GM21515 (cell line): ENCODE data around the gene AK2.
"Not testable (repeated sequence)": the region's sequence is repeated elsewhere in the genome, so short reads cannot be mapped to it uniquely, and the experiment has no call there.

ENCODE experiments used
- ATAC-seq: cut with Tn5 transposase; IDR thresholded peaks from one replicate; pipeline ENCODE4 v1.9.1; 2021; ENCODE audit not compliant: unreplicated experiment

Gene AK2

DNA sequence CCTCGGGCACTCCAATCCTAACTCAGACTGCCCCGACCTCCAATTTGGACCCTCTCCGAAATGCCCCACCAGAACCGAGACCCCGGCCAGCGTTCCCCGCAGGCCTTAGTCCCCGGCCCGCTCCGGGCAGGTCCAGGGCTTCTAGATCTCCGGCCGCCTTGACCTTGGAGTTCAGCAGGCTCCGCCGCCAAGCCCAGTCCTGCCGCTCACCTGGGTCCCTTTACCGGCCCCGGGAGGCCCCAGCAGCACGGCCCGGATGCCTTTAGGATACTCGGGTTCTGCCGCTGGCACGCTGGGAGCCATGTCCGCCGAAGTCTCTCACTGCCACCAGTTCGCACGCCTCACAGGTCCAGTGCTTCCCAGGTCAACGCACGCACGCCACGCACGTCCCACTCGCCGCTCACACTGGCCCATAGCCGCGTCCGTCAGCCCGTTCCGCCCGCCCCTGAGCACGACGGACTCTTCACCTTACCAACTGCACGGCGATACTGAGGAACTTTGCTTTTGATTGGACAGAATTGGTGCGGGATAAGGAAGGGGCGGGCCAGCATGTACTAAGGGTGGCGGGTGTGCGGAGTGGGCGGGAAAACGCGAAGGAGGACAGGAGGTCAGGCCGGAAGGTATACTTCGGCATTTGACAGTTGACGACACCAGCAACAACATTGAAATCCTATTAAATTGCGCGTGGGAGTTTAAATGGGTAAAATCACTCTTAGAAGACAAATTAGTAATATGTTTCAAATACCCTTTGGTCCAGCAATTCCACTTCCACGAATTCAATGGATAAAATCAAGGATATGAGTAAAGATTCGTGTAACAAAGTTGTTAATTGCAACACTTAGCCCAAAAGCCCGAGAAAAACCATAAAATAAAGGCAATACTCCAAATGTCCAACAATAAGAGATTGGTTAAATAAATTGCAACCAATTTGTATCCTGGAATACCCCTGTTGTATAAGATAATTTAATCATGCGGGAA lies at the start of gene AK2:
Gene AK2 (minus strand): TSS at position 358 of the 978 bp plus-strand sequence. CDS start 55 bp downstream, at position 303.
- peak; percentile 99 for ATAC-seq

DNA sequence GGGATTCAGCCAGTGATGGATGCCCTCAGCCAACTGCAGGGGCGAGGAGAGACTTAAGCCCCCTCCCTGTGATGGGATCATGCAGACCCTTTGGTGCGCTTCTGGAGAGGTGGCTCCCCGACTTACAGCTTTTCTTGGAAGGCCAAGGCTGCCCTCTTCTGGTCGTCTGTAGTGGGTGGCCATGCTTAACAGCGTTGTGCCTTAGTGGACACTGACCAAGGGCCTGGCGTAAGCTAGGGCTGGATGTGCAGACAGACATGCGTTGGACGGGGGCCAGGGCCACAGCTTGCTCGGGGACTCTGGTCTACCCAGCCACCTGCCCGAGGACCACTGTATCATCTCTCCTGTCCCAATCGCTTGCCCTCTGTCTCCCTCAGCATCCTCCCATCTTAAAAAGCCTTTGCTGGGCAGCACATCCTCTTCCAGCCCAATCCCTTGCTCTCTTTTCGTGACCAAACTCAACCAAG lies 49.7 kb upstream of the AK2 start:
- no peak for ATAC-seq

DNA sequence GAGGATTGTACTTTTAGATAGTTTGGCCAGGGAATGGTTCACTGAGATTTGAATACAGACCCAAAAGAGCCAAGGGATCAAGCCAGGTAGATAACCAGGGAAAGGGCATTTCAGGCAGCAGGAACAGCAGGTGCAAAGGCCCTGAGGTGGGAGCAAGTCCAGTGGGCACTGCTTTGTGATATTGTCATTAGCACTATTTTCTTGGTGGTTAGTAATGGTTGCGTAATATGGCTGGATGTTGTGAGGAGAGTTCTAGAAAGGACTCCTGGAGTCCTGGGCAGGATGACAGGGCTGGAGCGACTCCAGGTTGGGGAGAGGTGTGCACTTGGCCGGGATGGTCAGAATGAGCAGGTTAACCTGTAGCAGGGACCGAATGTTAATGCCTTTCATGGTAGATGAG lies 48.6 kb upstream of the AK2 start:
- ATAC-seq, result no peak

DNA sequence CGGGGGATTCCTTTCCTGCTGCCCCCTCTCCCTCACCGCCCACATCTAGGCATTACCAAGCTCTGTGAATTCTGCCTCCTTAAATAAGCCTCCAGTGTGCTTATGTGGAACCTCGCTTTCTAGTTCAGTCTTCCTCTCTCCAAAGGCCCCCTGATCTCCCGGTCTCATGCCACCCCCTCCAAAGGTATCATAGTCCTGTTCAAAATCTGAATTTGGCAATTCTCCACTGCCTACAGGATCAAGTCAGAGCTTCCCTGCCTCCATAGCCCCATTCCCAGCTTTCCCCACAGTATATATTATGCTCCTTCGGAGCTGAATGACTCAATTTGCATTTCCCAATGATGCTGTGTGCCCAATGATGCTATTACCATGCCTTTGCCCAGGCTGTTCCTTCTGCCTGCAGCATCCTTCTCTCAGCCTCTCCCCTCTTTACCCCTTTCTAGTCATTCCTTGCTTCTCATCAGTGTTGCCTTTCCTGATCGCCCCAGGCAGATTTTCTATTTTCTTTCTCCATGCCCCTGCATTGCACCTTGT lies 46.0 kb upstream of the AK2 start:
- ATAC-seq, result no peak

DNA sequence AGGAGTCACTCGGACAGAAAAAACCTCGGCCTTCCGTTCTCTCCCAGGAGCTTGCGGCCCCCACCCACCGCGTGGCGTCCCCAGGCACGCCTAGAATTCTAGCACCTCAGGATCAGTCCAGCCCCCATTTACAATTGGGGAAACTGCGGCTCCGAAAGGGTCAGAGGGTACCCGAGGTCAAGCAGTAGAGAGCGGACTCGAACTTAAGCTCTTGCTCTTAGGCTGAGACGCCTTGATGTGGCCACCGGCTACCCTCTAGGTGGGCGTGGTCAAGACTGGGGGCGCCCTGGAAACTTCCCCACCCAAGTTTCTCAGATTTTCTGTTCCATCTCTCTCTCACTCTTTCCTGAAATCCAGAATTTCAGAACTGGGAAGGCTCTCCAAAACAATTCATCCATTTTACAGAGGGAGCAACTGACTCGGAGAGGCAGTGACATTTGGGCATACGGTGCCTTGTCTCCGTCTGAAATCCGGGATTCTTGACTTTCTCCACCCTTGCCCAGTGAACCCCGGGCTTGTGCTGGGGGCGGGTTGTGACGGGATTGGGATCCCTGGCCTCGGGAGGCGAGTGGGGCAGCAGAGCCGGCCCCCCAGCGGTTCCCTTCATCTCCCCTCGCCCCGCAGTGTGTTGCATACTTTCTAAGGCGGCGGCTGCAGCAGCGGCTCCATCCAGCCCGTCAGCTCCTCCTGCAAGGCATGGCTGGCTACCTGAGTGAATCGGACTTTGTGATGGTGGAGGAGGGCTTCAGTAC lies 45.0 kb upstream of the AK2 start:
- ATAC-seq, result no peak

DNA sequence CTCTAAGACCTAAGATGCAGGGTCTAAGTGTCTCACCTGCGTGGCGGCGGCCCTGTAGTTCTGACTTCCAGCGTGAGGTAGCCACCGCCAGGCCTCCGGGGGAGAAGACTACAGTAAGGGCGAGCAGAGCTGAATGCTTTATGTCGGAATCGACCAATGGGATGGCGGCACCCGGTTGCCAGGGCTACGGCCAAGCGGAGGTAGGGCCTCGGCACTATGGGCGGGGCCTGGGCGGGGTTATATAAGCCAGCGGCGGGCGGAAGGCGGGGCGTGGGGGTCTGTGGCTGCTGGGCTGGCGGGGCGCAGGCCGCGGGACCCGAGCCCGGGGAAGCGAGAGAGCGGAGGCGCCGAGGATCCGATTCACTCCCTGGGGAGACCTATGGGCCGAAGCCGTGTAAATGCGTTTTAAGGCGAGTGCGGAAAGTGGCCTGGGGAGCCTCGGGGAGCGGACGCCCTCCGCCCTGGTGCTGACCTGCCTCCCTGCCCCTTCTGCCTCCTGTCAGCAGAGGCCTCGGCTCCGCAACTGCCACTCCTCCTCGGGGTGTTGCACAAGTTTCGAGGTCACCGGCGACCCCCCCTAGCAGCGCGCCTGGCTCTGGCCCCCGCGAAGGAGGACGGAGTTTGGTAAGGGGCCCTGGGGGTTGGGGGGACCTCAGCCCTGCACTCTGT lies 44.3 kb upstream of the AK2 start, which contains the start of gene AZIN2:
Gene AZIN2 (plus strand): TSS at position 269 of the 669 bp plus-strand sequence. CDS start 1,097 bp downstream, outside the sequence.
- ATAC-seq, result peak; percentile 96

DNA sequence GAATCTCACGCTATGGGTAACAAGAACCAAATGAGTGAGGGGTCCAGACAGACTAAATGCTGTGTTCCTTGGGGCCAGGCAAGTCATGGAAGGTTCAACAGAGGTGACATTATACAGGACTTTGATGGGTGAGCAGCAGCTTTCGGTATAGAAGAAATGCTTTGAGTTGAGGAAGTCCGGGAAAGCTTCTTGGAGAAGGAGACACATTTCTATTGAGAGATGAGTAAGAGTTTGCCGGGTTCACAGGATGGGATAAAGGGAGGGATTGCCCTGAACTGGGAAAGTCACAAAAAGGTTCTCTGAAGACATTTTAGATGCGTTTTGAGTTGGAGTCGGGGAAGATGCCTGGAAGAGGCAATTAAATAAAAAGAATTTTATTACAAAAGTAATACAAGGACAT lies 43.7 kb upstream of the AK2 start:
- ATAC-seq, result no peak

DNA sequence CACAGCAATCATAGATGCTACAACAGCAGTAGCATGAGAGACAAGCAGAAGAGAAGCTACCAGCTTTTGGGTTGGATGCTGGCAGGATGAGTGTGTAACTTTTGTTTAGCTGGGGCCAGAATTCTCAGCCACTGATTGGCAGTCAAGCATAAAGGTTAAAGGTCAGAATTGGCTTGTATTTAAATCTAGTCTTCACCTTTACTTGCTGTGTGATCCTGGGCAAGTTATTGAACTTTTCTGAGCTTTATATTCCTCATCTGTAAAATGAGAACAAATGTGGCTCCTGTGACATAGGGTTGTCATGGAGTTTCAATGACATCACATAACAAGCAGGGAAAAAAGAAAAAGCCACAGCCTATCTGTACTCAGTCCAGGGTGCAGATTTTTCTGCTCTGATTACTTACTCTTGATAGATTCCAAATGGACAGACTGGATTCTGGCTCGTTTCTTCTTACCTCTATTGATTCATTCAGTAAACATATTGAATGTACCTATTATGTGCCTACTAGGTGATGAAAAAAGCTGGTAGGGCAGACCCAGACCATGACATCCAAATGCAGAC lies 41.4 kb upstream of the AK2 start:
- no peak for ATAC-seq

DNA sequence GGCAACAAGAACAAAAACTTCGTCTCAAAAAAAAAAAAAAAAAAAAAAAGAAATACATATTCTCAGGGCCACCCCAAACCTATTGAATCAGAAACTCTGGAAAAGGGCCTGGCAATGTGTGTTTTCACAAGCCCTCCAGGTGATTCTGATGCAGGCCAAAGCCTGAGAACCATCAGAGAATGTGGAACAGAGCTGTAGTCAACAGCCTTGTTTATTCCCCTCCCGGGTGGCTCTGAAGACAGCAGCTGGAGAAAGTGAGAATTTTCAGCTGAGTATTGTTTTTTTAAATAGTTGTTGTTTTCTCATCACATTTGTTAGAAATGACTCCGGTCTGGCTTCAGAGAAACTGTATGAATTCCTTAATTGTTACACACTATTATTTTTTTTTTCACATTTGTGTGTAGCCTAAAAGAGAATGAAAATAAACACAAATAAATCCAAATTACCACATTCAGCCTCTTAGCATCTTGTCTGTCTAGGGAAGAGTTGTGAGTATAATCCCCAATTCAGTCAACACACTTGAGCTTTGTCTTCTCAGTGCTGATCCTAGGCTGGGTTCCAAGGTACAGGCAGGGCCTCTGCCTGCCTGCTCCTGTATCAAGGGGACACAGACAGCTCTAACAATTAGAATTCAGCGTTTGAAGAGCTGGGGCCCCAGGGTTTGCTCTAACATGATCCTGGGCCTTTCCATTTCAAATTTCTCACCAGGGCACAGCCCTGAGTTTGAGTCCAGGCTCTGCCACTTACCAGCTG lies 37.7 kb upstream of the AK2 start:
- no peak for ATAC-seq

DNA sequence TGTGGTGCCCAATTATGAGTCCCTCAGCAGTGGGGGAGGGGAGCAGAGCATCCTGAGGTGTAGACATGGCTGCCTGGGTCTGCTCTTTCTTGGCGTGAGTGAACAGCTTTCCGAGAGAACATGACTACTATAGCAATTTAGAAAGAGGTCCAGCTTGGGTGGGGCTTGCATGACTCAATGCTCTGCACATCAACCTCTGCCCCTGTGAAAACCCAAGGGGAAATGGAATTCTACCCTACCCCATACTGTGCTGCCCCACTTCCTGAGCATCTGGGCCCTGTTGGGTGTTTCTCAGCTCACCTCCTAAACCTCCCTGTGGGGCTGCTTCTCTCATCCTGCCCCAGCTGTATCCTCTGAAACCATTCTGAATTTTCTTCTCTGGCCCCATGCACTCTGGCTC lies 36.0 kb upstream of the AK2 start:
- no peak for ATAC-seq

DNA sequence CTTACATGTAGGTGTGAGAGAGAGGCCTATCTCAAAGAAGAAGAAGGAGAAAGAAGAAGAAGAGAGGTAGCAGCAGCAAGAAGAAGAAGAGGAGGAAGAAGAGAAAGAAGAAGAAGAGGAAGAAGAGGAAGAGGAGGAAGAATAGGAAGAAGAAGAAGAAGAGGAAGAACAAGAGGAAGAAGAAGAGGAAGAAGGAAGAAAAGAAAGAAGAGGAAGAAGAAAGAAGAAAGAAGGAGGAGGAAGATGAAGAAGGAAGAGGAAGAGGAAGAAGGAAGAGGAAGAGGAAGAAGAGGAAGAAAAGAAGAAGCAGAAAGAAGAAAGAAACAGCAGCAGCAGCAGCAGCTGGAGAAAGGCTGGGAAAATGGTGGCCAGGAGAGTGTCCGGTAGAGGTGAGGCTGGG lies 33.9 kb upstream of the AK2 start:
- ATAC-seq, result no peak

DNA sequence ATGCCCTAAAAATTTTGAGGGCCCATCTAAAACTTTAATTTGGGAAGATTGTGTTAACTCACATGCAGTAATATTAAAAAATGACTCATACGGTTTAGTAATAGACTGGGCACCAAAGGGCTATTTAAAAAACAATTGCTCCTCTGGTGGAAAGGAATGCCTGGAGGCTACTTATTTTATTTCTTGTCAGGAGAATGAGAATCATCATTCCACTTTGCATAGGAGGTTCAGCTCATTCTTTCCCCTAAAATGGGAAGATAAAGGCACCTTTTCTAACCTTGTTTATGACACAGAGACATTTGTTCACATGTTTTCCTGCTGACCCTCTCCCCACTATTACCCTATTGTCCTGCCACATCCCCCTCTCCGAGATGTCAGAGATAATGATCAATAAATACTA lies 31.4 kb upstream of the AK2 start:
- not testable (repeated sequence) for ATAC-seq

DNA sequence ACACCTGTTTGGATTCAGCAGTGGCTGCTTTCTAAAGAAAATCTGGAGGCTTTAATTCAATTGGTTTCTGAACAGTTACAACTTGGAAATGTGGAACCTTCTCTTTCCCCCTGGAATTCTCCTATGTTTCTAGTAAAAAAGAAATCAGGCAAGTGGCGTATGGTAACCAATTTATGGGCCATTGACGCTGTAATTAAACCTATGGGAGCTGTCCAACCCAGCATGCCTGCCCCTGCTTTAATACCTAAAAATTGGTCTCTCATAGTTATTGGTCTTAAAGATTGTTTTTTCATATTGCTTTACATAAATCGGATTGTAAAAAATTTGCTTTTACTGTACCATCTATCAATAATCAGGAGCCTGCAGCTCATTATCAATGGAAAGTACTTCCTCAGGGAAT lies 29.8 kb upstream of the AK2 start:
- not testable (repeated sequence) for ATAC-seq

DNA sequence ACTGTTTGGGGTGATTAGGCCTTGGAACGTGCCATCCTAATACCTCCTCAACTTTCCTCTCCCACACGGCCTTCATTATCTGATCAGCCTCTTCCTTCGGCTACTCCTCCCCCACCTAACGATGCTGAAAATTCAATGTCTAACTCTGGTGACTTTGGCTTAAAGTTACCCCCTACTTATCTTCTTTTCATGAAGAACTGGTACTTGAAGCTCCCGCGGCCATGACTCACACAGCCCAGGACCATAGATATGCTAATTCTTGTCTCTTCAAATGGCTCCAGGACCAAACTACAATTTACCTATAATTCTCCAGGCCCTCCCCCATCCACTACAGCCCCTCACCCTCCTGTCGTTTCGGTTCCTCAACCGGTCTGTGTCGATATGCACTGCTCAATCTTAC lies 28.6 kb upstream of the AK2 start:
- ATAC-seq, result no peak

DNA sequence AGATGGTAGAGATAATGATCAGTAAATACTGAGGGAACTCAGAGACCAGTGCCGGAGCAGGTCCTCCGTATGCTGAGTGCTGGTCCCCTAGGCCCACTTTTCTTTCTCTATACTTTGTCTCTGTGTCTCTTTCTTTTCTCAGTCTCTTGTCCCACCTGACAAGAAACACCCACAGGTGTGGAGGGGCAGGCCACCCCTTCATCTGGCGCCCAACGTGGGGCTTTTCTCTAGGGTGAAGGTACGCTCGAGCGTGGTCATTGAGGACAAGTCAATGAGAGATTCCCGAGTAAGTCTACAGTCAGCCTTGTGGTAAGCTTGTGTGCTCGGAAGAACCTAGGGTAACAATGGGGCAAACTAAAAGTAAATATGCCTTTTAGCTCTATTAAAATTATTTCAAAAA lies 27.6 kb upstream of the AK2 start:
- not testable (repeated sequence) for ATAC-seq

DNA sequence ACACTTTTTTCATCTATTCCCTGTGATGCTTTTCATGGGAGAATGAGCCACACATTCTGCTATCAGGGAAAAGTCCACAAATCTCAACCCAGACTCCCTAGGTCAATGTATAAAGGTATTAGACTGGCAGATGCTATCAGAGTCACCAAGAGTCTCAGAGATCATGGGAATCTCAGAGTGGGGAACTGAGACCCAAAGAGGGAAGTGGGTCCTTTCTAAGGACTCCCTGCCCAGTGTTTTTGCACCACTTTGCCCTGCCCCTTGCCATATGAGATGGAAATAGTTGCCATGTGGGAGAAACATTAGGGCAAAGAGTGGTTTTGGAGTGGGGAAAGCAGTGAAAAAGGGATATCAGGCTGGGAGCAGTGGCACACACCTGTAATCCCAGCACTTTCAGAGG lies 25.2 kb upstream of the AK2 start:
- no peak for ATAC-seq

DNA sequence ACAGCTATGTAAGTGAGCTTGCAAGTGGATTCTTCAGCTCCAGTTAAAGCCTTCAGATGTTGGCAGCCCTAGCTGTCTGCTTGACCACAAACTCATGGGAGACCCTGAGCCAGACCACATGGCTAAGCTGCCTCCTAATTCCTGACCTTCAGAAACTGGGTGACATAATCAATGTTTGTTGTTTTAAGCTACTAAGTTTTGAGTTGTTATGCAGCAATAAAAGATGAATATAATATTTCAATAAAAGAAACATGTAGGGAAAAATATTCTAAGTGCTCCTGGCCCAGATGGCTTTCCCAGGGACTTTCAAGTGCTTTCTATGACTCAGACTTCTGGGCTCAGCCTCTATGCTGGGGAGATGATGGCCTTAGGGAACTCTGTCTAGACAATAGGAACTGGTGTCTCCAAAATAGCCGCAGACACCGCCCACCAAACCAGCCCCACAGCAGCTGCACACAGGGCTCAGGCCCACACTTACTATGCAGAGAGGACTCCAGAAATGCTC lies 23.9 kb upstream of the AK2 start:
- no peak for ATAC-seq

DNA sequence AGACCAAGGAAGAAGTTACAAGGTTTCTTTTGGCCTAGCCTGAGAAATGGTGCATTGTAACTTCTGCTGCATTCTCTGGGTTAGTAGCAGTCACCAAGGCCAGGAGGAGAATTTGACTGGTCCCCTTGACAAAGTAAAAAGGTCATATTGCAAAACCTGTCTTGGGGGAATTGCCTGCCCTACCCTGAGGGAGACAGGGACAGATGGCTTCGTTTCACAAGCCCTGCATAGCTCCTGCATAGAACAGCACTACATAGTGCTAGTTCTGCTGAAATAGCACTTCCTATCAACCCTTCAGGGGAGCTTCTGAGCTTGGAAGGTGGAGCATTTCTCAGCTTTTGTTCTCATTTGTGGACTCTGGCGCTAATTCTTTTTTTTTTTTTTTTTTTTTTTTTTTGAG lies 20.4 kb upstream of the AK2 start:
- no peak for ATAC-seq

DNA sequence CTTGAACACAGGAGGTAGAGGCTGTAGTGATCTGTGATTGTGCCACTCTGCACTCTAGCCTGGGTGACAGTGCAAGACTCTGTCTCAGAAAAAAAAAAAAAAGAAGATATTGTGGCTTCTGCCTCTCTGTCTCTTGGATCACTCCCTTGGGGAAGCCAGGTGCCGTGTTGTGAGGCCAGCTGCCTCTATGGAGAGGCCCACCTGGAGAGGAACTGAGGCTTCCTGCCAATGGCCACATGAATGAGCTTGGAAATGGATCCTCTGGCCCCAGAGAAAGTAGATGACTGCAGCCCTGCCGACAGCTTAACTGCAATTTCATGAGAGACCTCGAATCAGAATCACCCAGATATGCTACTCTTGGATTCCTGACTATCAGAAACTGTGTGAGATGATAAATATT lies 19.7 kb upstream of the AK2 start:
- no peak for ATAC-seq
